Caki2 (cell line): ENCODE measurements around the gene PI16. TPM values are rescaled to one million over a fixed set of nuclear protein-coding genes. Genes with fewer than 3 reads are reported as not detected.

Source experiments
- DNase-seq: peaks from one replicate; pipeline ENCODE4 v3.0.0-alpha.2; 2015; ENCODE audit warnings: low read depth
- in situ Hi-C: cut with HindIII; loops from 2 replicates; pipeline ENCODE4 v1.10.0; 2016; ENCODE audit warnings: low sequenced_read_pairs, low pct_unique_long_range_greater_than_20kb, mixed read lengths
- total RNA-seq: library from RNA; depleted of rRNA; stranded (reverse); fragments of >200 nt; shearing (Covaris generic); gene quantifications from 2 replicates; pipeline ENCODE4 v1.2.3, GENCODE V29; 2014; ENCODE audit warnings: low replicate concordance

The PI16 gene
- total RNA-seq, 1 experiment from 2014 or later: not detected

GRCh38 chr6:36968266-36968977 lies 13.9 kb downstream of the PI16 start:
- DNase-seq: no peak
- in situ Hi-C loops: no loop called here

GRCh38 chr6:36969240-36969691 lies 14.7 kb downstream of the PI16 start:
- in situ Hi-C loops: no loop called here
- no peak for DNase-seq

- in situ Hi-C loops: no loop called here
- no peak for DNase-seq
Measured at GRCh38 chr6:36969988-36970891, 15.7 kb downstream of the PI16 start.

GRCh38 chr6:36970892-36971842 lies 16.6 kb downstream of the PI16 start:
- in situ Hi-C loops: no loop called here
- DNase-seq: no peak

- DNase-seq: no peak
- in situ Hi-C loops: no loop called here
Measured at GRCh38 chr6:36971921-36972673, 17.6 kb downstream of the PI16 start.

- no peak for DNase-seq
Measured at GRCh38 chr6:36973190-36973589, 18.7 kb downstream of the PI16 start.

GRCh38 chr6:36973647-36974046 lies 19.1 kb downstream of the PI16 start:
- no peak for DNase-seq
- in situ Hi-C loops: no loop called here

More at GRCh38 chr6:36973190-36973589, 18.7 kb downstream of the PI16 start:
- in situ Hi-C loops: no loop called here

- in situ Hi-C loops: no loop called here
- no peak for DNase-seq
Measured at GRCh38 chr6:36975231-36976006, 20.9 kb downstream of the PI16 start.

GRCh38 chr6:36976007-36976264 lies 21.4 kb downstream of the PI16 start:
- DNase-seq: no peak
- in situ Hi-C loops: no loop called here

GRCh38 chr6:36976509-36976908 lies 22.0 kb downstream of the PI16 start:
- DNase-seq: no peak
- in situ Hi-C loops: no loop called here

GRCh38 chr6:36976931-36977330 lies 22.4 kb downstream of the PI16 start:
- DNase-seq: no peak
- in situ Hi-C loops: no loop called here

- DNase-seq: no peak
- in situ Hi-C loops: no loop called here
Measured at GRCh38 chr6:36977470-36977941, 23.0 kb downstream of the PI16 start.

- no peak for DNase-seq
- in situ Hi-C loops: no loop called here
Measured at GRCh38 chr6:36978421-36979346, 24.1 kb downstream of the PI16 start.

GRCh38 chr6:36979347-36979742 lies 24.8 kb downstream of the PI16 start:
- in situ Hi-C loops: no loop called here
- no peak for DNase-seq

GRCh38 chr6:36980129-36980528 lies 25.6 kb downstream of the PI16 start:
- DNase-seq: no peak
- in situ Hi-C loops: no loop called here
